Hypothalamus (tissue), 51 donors: ENCODE measurements around the gene BRAT1.

Experiments
- DNase-seq, 51 donors: peaks; one replicate each; lab custom pipeline; 2025; lab: John Stamatoyannopoulos, UW

The BRAT1 gene

GRCh38 chr7:2527505-2528467 is 27.5 kb downstream of the BRAT1 start:
- peak in 1 of 51 donors; percentile 37 for DNase-seq

GRCh38 chr7:2526659-2527504 is 28.4 kb downstream of the BRAT1 start:
- no peak for DNase-seq

- peak in 2 of 51 donors; percentile 9 to 49 for DNase-seq
These were observed 29.4 kb downstream of the BRAT1 start for GRCh38 chr7:2525658-2526630.

GRCh38 chr7:2524808-2525657 is 30.3 kb downstream of the BRAT1 start:
- DNase-seq: peak in 2 of 51 donors; percentile 18 to 26

- DNase-seq: peak; percentile 24 to 95 (median 82)
These were observed 31.1 kb downstream of the BRAT1 start for GRCh38 chr7:2523941-2524807.

- peak in 4 of 51 donors; percentile 51 to 74 (median 62) for DNase-seq
These were observed 31.8 kb downstream of the BRAT1 start for GRCh38 chr7:2523461-2523936.

- peak in 1 of 51 donors; percentile 16 for DNase-seq
These were observed 32.4 kb downstream of the BRAT1 start for GRCh38 chr7:2522780-2523433.

GRCh38 chr7:2521952-2522591 is 33.3 kb downstream of the BRAT1 start:
- peak in 12 of 51 donors; percentile 25 to 51 (median 34) for DNase-seq

GRCh38 chr7:2521341-2521745 is 34.0 kb downstream of the BRAT1 start:
- DNase-seq: peak in 1 of 51 donors; percentile 41

GRCh38 chr7:2520761-2521290 is 34.5 kb downstream of the BRAT1 start:
- peak in 1 of 51 donors; percentile 18 for DNase-seq

- peak in 8 of 51 donors; percentile 15 to 41 (median 30) for DNase-seq
These were observed 35.1 kb downstream of the BRAT1 start for GRCh38 chr7:2520131-2520760.

GRCh38 chr7:2519119-2519930 is 36.0 kb downstream of the BRAT1 start, which contains the start of gene LFNG:
Gene LFNG, plus strand, starts transcription at chr7:2519774. Its CDS starts 88 bp downstream, at chr7:2519862.
- peak in 49 of 51 donors; percentile 22 to 94 (median 76) for DNase-seq

GRCh38 chr7:2518737-2519118 is 36.6 kb downstream of the BRAT1 start:
- no peak for DNase-seq

GRCh38 chr7:2517678-2518507 is 37.4 kb downstream of the BRAT1 start:
- DNase-seq: peak in 1 of 51 donors; percentile 28
